ENCODE data around the gene ANKRD33B. TPM values are rescaled to one million over a fixed set of nuclear protein-coding genes. Genes with fewer than 3 reads are reported as not detected.

ANKRD33B gene
- total and polyA plus RNA-seq, 2 donors: 4.4 to 4.7 TPM

GRCh38 chr5:10647640-10648039 lies 83.8 kb downstream of the ANKRD33B start:
- Histone ChIP-seq H3K36me3 (ENCODE audit: insufficient read depth) (no peaks in the 10 kb centered on the region), H3K27ac (ENCODE audit: low read depth) (no peak overlapping the region), H3K4me3 (ENCODE audit: low read depth, low read length) (no peak overlapping the region), H3K4me1 (ENCODE audit: insufficient read depth) (no peaks in the 10 kb centered on the region)
- WGBS: 97% methylated on average over 5 of the region's 5 CpGs
- DNase-seq (ENCODE audit: extremely low spot score): no peak

- DNase-seq (ENCODE audit: extremely low spot score): no peak
- H3K4me3 ChIP-seq (ENCODE audit: low read depth, low read length): no peak overlapping the region
- H3K27ac ChIP-seq (ENCODE audit: low read depth): no peak overlapping the region
- H3K4me1 ChIP-seq (ENCODE audit: insufficient read depth): no peaks in the 10 kb centered on the region
- WGBS: 57% methylated on average over 60 of the region's 60 CpGs
- H3K36me3 ChIP-seq (ENCODE audit: insufficient read depth): no peaks in the 10 kb centered on the region
Observed at GRCh38 chr5:10648806-10649665, 85.2 kb downstream of the ANKRD33B start.

GRCh38 chr5:10649666-10650380 lies 86.0 kb downstream of the ANKRD33B start:
- no peak overlapping the region for H3K4me3 ChIP-seq (ENCODE audit: low read depth, low read length)
- H3K27ac ChIP-seq (ENCODE audit: low read depth): no peak overlapping the region
- DNase-seq (ENCODE audit: extremely low spot score): no peak
- H3K4me1 ChIP-seq (ENCODE audit: insufficient read depth): no peaks in the 10 kb centered on the region
- 46% methylated on average over 68 of the region's 68 CpGs for WGBS
- H3K36me3 ChIP-seq (ENCODE audit: insufficient read depth): no peaks in the 10 kb centered on the region

DNA sequence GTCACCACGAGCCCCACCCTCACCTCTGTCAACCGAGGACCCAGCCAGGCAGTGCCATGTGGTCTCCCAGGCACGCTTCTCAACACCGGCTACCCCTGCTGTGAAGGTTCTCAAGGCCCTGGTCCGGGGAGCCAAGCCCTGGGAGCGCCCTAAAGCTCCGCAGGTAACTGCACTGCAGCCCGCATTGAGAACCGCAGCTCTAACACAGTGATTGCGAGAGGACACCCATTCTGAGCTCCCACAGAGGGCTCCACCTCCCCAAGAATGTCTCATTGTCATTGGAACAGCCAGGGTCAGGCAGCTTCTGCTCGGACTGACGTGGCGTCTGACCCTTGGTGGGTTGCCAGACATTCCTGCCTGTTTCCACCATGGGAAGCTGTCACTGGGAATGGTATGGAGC lies 88.3 kb downstream of the ANKRD33B start:
- H3K4me1 ChIP-seq (ENCODE audit: insufficient read depth): no peaks in the 10 kb centered on the region
- DNase-seq (ENCODE audit: extremely low spot score): no peak
- no peak overlapping the region for H3K27ac ChIP-seq (ENCODE audit: low read depth)
- H3K4me3 ChIP-seq (ENCODE audit: low read depth, low read length): no peak overlapping the region
- WGBS: 89% methylated on average over 13 of the region's 13 CpGs
- no peaks in the 10 kb centered on the region for H3K36me3 ChIP-seq (ENCODE audit: insufficient read depth)

DNA sequence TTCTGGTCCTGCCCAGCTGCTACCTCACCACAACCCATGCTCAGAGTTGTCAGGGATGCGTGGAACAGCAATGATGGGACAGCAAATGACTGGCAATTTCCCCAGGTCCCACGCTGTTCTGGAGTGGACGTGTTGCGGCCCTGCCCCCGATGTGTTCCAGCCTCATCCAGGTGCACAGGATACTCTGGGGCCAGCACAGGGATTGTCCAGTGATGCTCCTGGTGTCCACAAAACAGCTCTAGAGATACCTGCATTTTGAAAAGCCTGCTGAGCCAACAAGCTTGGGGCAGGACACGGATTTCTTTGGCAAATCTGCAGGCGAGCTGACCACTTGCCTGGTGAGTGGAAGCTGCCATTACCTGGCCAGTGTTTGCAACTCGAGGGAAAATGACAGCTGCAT lies 88.7 kb downstream of the ANKRD33B start:
- no peak for DNase-seq (ENCODE audit: extremely low spot score)
- WGBS: 89% methylated on average over 8 of the region's 8 CpGs
- Histone ChIP-seq H3K4me3 (ENCODE audit: low read depth, low read length) (no peak overlapping the region), H3K36me3 (ENCODE audit: insufficient read depth) (no peaks in the 10 kb centered on the region), H3K27ac (ENCODE audit: low read depth) (no peak overlapping the region), H3K4me1 (ENCODE audit: insufficient read depth) (no peaks in the 10 kb centered on the region)

- WGBS: 47% methylated on average over 4 of the region's 4 CpGs
- Histone ChIP-seq H3K36me3 (ENCODE audit: insufficient read depth) (no peaks in the 10 kb centered on the region), H3K27ac (ENCODE audit: low read depth) (no peak overlapping the region), H3K4me1 (ENCODE audit: insufficient read depth) (no peaks in the 10 kb centered on the region), H3K4me3 (ENCODE audit: low read depth, low read length) (no peak overlapping the region)
- no peak for DNase-seq (ENCODE audit: extremely low spot score)
Observed at GRCh38 chr5:10653043-10653442, 89.2 kb downstream of the ANKRD33B start.

- no peak overlapping the region for H3K27ac ChIP-seq (ENCODE audit: low read depth)
- WGBS: 76% methylated on average over 12 of the region's 12 CpGs
- no peak for DNase-seq (ENCODE audit: extremely low spot score)
- no peaks in the 10 kb centered on the region for H3K4me1 ChIP-seq (ENCODE audit: insufficient read depth)
- H3K36me3 ChIP-seq (ENCODE audit: insufficient read depth): no peaks in the 10 kb centered on the region
- no peak overlapping the region for H3K4me3 ChIP-seq (ENCODE audit: low read depth, low read length)
Observed at GRCh38 chr5:10653751-10654400, 90.0 kb downstream of the ANKRD33B start.

- 92% methylated on average over 13 of the region's 13 CpGs for WGBS
Observed at GRCh38 chr5:10654566-10654965, 90.7 kb downstream of the ANKRD33B start.

DNA sequence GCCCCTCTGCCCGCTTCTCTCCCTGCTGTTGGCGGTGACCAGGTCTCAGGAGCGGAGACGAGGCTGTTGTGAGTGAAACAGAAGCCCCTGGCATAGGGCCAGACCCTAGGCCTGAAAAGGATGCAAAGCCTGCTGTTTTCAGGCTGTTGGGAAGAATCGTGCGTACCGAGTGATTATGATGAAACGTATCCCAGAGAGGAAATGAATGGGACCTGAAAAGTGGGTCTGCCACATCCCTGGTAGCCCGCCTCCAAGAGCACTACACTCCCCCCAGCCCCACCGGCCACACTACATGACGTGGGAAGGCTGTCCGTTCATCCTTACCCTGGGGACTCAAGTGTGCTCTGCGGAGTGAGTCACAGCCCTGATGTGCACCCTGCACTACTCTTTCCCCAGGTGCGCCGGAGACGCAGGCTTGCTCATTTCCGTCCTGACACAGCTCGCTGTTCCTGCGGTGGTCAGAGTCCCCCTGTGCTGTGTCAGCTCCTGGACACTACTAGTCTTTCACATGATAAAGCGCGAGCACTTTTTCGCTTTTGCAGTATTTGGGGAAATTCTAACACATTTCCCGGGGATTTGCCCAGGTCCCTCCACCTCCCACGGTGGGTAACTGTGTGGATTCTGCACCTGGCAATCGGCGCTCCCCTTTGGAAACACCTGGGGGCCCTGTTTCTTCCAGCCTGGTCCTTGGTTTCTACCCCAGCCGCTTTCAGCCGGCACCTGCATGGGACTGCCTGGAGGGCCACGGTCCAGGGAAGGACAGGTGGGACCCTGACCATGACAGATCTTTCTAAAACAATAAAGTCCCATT lies 91.5 kb downstream of the ANKRD33B start:
- DNase-seq (ENCODE audit: extremely low spot score): no peak
- Histone ChIP-seq H3K27ac (ENCODE audit: low read depth) (no peak overlapping the region), H3K4me3 (ENCODE audit: low read depth, low read length) (no peak overlapping the region), H3K36me3 (ENCODE audit: insufficient read depth) (no peaks in the 10 kb centered on the region), H3K4me1 (ENCODE audit: insufficient read depth) (no peaks in the 10 kb centered on the region)
- 87% methylated on average over 29 of the region's 29 CpGs for WGBS

More at GRCh38 chr5:10654566-10654965, 90.7 kb downstream of the ANKRD33B start:
- Histone ChIP-seq H3K4me3 (ENCODE audit: low read depth, low read length) (no peak overlapping the region), H3K36me3 (ENCODE audit: insufficient read depth) (no peaks in the 10 kb centered on the region), H3K27ac (ENCODE audit: low read depth) (no peak overlapping the region), H3K4me1 (ENCODE audit: insufficient read depth) (no peaks in the 10 kb centered on the region)
- DNase-seq (ENCODE audit: extremely low spot score): no peak

- no peak for DNase-seq (ENCODE audit: extremely low spot score)
- Histone ChIP-seq H3K36me3 (ENCODE audit: insufficient read depth) (no peaks in the 10 kb centered on the region), H3K4me1 (ENCODE audit: insufficient read depth) (no peaks in the 10 kb centered on the region), H3K4me3 (ENCODE audit: low read depth, low read length) (no peak overlapping the region), H3K27ac (ENCODE audit: low read depth) (no peak overlapping the region)
- WGBS: 87% methylated on average over 18 of the region's 18 CpGs
Observed at GRCh38 chr5:10655972-10656830, 92.3 kb downstream of the ANKRD33B start.

- H3K27ac ChIP-seq (ENCODE audit: low read depth): no peak overlapping the region
- 84% methylated on average over 4 of the region's 4 CpGs for WGBS
- H3K4me1 ChIP-seq (ENCODE audit: insufficient read depth): no peaks in the 10 kb centered on the region
- H3K4me3 ChIP-seq (ENCODE audit: low read depth, low read length): no peak overlapping the region
- H3K36me3 ChIP-seq (ENCODE audit: insufficient read depth): no peaks in the 10 kb centered on the region
- DNase-seq (ENCODE audit: extremely low spot score): no peak
Observed at GRCh38 chr5:10658265-10658664, 94.4 kb downstream of the ANKRD33B start.

DNA sequence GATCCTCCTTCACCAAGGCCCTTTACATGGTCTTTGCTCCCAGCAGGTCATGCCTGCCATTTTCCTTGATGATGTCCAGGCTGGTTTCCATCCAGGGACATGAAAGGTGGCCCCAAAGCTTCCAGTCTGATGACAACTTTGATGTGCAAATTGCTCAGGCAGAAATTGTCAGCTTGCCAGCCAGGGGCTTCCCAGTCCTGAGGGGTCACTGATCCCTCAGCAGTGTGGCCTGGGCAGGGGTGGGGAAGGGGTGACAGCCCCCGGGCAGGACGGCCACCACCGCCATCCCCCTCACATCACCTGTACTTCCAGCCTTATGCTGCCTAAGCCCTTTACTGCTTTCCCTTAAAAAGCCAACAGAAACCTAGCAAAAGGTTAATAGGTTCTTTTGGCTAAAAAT lies 96.3 kb downstream of the ANKRD33B start:
- DNase-seq (ENCODE audit: extremely low spot score): no peak
- Histone ChIP-seq H3K36me3 (ENCODE audit: insufficient read depth) (no peaks in the 10 kb centered on the region), H3K4me3 (ENCODE audit: low read depth, low read length) (no peak overlapping the region), H3K4me1 (ENCODE audit: insufficient read depth) (no peaks in the 10 kb centered on the region), H3K27ac (ENCODE audit: low read depth) (no peak overlapping the region)
- 91% methylated on average over 3 of the region's 3 CpGs for WGBS
